ENCODE measurements around the gene ABCC5. TPM values are rescaled to one million over a fixed set of nuclear protein-coding genes. Genes with fewer than 3 reads are reported as not detected.

Gene ABCC5
- total RNA-seq, 1 donor from 2014 or later: 109 TPM

GRCh38 chr3:183981990-183982644 is 35.6 kb downstream of the ABCC5 start:
- Mint-ChIP-seq H3K27ac (no peak overlapping the region), H3K9me3 (ENCODE audit: low read depth) (no peaks in the 10 kb centered on the region), H3K27me3 (no peaks in the 10 kb centered on the region), H3K36me3 (ENCODE audit: insufficient read depth) (peaks cover 25% of the 10 kb centered on the region), H3K4me3 (ENCODE audit: low read depth) (no peak overlapping the region), H3K4me1 (ENCODE audit: low read depth) (peaks cover 8% of the 10 kb centered on the region)
- TF ChIP-seq CTCF (IDR thresholded peaks at IDR 0.05; ENCODE audit: unreplicated experiment): no peak
- DNase-seq (ENCODE audit: low spot score, unreplicated experiment): no peak

- DNase-seq (ENCODE audit: low spot score, unreplicated experiment): no peak
- no peak for TF ChIP-seq CTCF (IDR thresholded peaks at IDR 0.05; ENCODE audit: unreplicated experiment)
- Mint-ChIP-seq H3K27me3 (no peaks in the 10 kb centered on the region), H3K27ac (no peak overlapping the region), H3K4me1 (ENCODE audit: low read depth) (peaks cover 9% of the 10 kb centered on the region), H3K9me3 (ENCODE audit: low read depth) (no peaks in the 10 kb centered on the region), H3K36me3 (ENCODE audit: insufficient read depth) (peaks cover 35% of the 10 kb centered on the region), H3K4me3 (ENCODE audit: low read depth) (no peak overlapping the region)
Measured at GRCh38 chr3:183980403-183980802, 37.3 kb downstream of the ABCC5 start.

- H3K4me3 Mint-ChIP-seq (ENCODE audit: low read depth): no peak overlapping the region
- no peak overlapping the region for H3K27ac Mint-ChIP-seq
Measured at GRCh38 chr3:183975981-183976662, 41.6 kb downstream of the ABCC5 start.

GRCh38 chr3:183968666-183969245 is 48.9 kb downstream of the ABCC5 start:
- no peak overlapping the region for H3K4me3 Mint-ChIP-seq (ENCODE audit: low read depth)
- no peaks in the 10 kb centered on the region for H3K27me3 Mint-ChIP-seq
- H3K36me3 Mint-ChIP-seq (ENCODE audit: insufficient read depth): peaks cover 39% of the 10 kb centered on the region
- peak overlapping the region; percentile 97 for H3K27ac Mint-ChIP-seq
- H3K9me3 Mint-ChIP-seq (ENCODE audit: low read depth): no peaks in the 10 kb centered on the region
- DNase-seq (ENCODE audit: low spot score, unreplicated experiment): no peak
- no peak for TF ChIP-seq CTCF (IDR thresholded peaks at IDR 0.05; ENCODE audit: unreplicated experiment)
- H3K4me1 Mint-ChIP-seq (ENCODE audit: low read depth): peaks cover 50% of the 10 kb centered on the region

More at GRCh38 chr3:183975981-183976662, 41.6 kb downstream of the ABCC5 start:
- Mint-ChIP-seq H3K27me3 (no peaks in the 10 kb centered on the region), H3K9me3 (ENCODE audit: low read depth) (no peaks in the 10 kb centered on the region), H3K4me1 (ENCODE audit: low read depth) (peaks cover 14% of the 10 kb centered on the region), H3K36me3 (ENCODE audit: insufficient read depth) (peaks cover 36% of the 10 kb centered on the region)
- TF ChIP-seq CTCF (IDR thresholded peaks at IDR 0.05; ENCODE audit: unreplicated experiment): no peak
- DNase-seq (ENCODE audit: low spot score, unreplicated experiment): no peak

- no peaks in the 10 kb centered on the region for H3K9me3 Mint-ChIP-seq (ENCODE audit: low read depth)
- H3K4me1 Mint-ChIP-seq (ENCODE audit: low read depth): peaks cover 49% of the 10 kb centered on the region
- no peak for TF ChIP-seq CTCF (IDR thresholded peaks at IDR 0.05; ENCODE audit: unreplicated experiment)
- H3K4me3 Mint-ChIP-seq (ENCODE audit: low read depth): peak overlapping the region; percentile 56
- peak overlapping the region; percentile 98 for H3K27ac Mint-ChIP-seq
- no peak for DNase-seq (ENCODE audit: low spot score, unreplicated experiment)
- H3K36me3 Mint-ChIP-seq (ENCODE audit: insufficient read depth): peaks cover 41% of the 10 kb centered on the region
- no peaks in the 10 kb centered on the region for H3K27me3 Mint-ChIP-seq
Measured at GRCh38 chr3:183967693-183968092, 50.0 kb downstream of the ABCC5 start.
